Fibroblast of the aortic adventitia (primary cell): ENCODE results near the gene SCAMP4. TPM values are rescaled to one million over a fixed set of nuclear protein-coding genes. Genes with fewer than 3 reads are reported as not detected.

ENCODE experiments used
- DNase-seq: peaks from one replicate; pipeline ENCODE4 v3.0.0-alpha.2; 2010; ENCODE audit warnings: low read depth
- H3K4me3 ChIP-seq: 2 replicates; pipeline ENCODE4 v1.5.1; 2011; ENCODE audit warnings: low read depth, mild to moderate bottlenecking, control low read depth, low read length, moderate library complexity
- total RNA-seq: library from RNA; depleted of rRNA; stranded (reverse); fragments of >200 nt; gene quantifications from 2 replicates; pipeline ENCODE4 v1.2.3, GENCODE V29; 2012; ENCODE audit warnings: low replicate concordance
- TF ChIP-seq, protein P1 (sequence below): IDR thresholded peaks from 2 replicates; pipeline ENCODE4 v1.5.1; 2011; ENCODE audit warnings: mild to moderate bottlenecking, low read length, control low read depth, inconsistent platforms; ENCODE audit not compliant: insufficient read depth

Gene SCAMP4
- total RNA-seq, 1 donor = 59.3 TPM

DNA sequence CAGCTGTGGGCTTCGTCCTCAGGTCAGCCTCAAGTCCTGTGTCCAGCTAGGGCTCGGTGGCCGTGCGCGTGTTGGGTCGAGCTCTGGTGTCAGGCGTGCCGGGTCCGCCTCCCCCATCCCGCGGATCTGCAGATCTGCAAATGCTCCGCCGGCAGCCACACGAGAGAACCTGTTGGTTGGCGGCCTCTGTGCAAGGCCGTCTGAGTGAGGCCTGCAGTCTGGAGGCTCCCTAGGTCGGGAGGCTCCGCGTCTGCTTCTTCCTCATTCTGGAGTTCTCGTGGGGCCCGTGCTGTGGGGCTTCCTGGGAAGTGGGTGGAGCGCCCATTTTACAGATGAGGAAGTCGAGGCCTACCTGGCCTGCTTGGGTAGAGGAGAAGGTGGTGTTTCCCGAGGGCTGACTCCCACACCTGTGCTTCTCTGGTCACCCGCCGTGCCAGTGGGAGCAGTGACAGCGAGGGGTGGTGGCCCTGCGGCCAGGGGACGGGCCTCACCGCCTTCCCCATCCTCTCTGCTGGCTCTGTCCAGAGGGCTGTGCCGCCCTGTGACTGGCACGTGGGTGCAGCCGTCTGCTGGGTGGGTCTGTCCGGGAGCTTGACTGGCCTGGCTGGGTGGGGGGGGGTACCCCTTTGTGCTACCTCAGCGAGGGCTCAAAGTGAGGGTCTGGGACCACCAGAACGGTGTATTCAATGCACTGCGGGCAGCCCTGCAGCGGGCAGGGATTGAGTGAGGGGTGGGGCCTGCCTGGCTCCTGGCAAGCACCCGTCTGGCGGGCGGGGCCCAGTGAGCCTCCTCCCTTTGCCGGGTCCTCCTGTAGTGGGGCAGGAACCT lies 39.1 kb downstream of the SCAMP4 start:
- H3K4me3 ChIP-seq = no peak overlapping the region
- TF ChIP-seq, protein P1, sequence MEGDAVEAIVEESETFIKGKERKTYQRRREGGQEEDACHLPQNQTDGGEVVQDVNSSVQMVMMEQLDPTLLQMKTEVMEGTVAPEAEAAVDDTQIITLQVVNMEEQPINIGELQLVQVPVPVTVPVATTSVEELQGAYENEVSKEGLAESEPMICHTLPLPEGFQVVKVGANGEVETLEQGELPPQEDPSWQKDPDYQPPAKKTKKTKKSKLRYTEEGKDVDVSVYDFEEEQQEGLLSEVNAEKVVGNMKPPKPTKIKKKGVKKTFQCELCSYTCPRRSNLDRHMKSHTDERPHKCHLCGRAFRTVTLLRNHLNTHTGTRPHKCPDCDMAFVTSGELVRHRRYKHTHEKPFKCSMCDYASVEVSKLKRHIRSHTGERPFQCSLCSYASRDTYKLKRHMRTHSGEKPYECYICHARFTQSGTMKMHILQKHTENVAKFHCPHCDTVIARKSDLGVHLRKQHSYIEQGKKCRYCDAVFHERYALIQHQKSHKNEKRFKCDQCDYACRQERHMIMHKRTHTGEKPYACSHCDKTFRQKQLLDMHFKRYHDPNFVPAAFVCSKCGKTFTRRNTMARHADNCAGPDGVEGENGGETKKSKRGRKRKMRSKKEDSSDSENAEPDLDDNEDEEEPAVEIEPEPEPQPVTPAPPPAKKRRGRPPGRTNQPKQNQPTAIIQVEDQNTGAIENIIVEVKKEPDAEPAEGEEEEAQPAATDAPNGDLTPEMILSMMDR = no peak
- no peak for DNase-seq

DNA sequence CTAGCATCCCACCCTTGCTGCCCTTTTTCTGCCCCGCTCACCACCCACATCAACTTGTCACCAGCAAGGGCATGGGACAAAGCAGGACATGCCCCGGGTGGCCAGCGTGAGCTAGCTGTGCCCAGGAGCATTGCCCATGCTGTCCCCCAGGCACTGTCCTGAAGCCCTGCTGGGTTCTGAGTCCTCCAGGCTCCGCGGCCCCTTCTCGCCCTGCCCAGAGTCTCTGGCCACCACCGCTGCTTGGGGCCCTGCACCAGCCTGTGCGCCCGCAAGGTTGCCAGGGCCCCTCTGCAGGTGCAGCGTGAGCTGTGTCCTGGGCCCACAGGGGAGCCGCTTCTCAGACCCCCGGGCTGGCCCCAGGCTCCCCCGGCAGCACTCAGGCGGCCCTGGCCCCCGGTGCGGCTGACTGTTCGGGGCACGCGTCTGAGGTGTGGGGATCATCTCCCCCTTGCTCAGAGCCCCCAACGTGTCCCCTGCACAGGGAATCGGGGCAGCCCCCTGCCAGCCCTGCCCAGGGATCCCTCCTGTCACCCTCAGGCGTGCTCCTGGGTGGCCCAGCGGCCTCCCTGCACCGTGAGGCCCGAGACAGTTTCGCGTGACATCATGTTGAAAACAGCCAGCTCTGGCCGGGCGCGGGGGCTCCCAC lies 39.8 kb downstream of the SCAMP4 start:
- TF ChIP-seq, protein P1 = no peak
- H3K4me3 ChIP-seq = no peak overlapping the region

DNA sequence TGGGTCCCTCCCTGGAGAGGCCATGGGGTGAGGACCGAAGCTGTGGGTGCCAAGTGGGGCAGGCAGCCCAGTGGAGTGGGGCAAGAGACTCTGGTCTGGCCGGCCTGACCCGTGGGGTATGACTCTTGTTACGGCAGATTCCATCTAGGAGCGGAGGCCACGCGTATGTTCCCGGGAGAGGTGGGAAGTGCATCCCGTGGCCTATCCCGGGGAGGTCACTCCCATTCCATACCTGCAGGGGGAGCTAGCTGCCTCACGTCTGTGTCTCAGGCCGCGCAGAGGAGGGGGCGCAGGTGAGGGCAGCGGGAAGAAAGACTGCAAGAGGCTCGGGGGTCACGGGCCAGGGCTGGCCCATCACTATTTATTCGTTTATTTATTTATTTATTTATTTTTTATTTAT lies 40.7 kb downstream of the SCAMP4 start:
- TF ChIP-seq, protein P1 = peak; percentile 55

More for the DNA sequence above, 39.8 kb downstream of the SCAMP4 start:
- DNase-seq = no peak

DNA sequence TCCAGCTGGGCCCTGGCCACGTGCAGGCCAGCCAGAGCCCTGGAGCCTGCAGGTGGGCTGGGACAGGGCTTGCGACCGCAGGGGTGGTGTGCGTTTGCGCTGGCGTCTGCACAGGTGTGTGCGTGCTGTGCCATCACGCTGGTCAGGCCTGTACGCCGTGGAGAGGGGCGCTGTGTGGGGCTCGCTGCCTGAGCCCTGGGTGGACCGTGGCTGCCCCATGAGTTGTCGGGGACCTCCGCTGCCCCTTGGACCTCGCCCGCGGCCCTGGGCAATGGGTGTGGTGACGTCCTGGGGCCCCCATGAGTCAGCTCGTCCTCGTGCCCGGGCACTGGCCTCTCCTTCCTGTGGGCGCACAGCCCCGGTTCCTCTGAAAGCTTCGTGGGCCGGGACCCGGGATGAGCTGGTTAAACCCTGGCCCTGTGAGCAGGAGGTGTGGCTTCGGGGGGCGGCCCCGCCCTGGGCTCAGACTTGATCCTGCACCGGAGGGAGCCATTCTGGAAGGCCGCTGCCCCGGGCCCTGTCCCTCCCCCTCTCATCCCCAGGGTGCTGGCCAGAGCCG lies 42.5 kb downstream of the SCAMP4 start:
- no peak overlapping the region for H3K4me3 ChIP-seq
- TF ChIP-seq, protein P1 = no peak
- DNase-seq = no peak

More for the DNA sequence above, 40.7 kb downstream of the SCAMP4 start:
- DNase-seq = no peak
- H3K4me3 ChIP-seq = no peak overlapping the region

DNA sequence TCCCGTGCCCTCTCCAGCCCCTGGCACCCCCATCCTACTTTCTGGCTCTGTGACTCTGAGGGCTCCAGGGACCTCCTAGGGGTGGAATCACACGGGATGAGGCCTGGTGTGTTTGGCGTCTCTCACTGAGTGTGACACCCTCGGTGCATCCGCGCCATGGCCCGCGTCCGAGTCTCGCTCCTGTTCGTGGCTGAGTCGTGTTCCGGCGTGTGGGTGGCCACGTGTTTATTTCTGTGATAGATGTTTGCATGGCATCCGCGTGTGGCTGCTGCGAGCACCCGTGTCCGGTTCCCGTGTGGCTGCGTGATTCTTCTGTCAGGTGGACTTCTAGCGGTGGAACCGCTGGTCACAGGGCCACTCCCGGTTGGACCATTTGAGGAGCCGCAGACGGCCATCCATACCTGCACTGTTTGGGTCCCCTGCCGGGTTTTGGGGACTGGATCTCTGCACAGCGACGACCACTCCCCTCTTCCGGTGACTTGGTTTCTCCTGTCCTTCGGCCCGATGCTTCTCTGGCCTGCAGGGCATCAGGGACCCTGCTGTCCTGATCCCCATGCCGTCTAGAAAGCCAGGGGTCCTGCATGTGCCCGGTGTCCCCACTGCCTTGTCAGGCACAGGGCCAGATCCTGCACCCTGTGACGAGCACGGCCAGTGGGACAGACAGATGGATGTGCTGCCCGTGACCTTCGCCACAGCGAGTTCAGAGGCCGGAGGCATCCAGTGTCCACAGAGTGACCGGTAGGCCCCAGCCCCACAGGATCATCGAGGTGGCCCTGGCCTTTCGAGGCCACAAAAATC lies 44.3 kb downstream of the SCAMP4 start:
- no peak overlapping the region for H3K4me3 ChIP-seq
- DNase-seq = no peak
- TF ChIP-seq, protein P1 = no peak

DNA sequence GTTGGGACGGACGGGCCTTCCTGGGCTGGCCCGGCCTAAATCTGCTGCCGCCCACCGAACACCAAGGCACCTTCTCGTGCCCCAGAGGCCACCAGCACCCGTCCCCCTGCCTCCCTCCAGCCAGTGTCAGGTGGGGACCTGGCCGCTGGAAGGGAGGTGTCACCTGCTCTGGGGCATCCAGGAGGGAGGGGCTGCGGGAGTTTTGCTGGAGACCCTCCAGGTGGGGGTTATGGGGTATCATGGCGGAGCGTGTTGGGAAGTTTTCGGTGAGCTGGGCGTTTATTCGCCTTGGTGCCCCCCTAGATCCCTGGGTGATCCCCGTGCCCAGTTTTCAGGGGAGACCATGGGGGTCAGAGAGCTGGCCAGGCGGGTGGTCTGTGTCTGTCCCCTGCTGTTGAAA lies 45.4 kb downstream of the SCAMP4 start:
- no peak for DNase-seq
- TF ChIP-seq, protein P1 = no peak
- no peak overlapping the region for H3K4me3 ChIP-seq
